NCI-H2171 (cell line): ENCODE results near the gene CFAP46.
"Not testable (repeated sequence)": the region's sequence is repeated elsewhere in the genome, so short reads cannot be mapped to it uniquely, and the experiment has no call there.

ENCODE experiments used
- DNase-seq: peaks from one replicate; lab custom pipeline; 2025; lab: John Stamatoyannopoulos, UW

Gene CFAP46

DNA sequence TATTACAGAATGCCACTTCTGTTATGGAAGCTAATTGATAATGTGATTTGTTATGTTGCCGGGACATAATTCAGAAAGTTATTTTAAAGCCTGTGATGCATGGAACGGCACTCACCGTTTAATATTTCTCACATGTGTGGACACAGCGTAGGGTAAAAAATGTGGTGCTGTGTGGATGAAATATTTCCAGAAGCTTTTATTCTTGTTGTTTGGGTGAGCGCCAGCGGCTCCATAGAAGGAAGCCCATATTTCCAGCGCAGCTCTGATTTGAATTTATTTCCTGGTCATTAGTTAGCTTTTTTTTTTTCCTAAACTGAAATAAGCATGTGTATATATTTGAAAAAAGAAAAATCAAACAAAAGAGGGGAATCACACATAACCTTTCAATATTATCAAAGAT is 136.3 kb downstream of the CFAP46 start:
- no peak for DNase-seq

- no peak for DNase-seq
Measured at GRCh38 chr10:132805599-132805998, 136.8 kb downstream of the CFAP46 start.

DNA sequence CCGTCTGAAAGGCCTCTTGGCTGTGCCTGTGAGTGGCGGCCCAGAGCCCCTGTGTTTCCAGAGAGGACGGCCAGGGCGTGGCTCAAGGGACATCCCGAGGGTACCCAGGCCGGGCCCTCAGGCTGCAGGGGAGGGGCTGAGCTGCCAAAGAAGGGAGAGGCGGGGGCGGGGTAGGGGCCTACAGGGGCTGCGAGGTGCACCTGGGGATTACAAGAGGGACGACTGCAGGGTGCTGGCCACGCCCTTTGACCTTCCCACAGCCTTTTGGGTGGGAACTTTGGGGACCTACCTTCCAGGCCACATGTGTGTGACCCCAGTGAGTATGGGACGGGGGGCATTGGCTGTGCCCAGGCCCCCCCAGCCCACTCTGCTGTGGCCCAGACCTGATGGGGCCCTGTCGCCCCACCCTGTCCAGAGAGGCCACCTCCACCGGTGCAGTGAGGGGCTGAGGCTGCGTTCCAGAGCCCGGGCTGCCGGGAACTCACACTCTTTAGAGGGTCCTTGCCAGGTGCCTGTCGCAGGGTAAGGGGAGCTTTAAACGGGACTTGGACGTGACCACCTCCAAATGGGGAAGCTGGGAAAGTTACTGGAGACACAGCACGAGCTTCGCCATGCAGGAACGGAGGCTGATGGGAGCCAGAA is 137.5 kb downstream of the CFAP46 start:
- no peak for DNase-seq

DNA sequence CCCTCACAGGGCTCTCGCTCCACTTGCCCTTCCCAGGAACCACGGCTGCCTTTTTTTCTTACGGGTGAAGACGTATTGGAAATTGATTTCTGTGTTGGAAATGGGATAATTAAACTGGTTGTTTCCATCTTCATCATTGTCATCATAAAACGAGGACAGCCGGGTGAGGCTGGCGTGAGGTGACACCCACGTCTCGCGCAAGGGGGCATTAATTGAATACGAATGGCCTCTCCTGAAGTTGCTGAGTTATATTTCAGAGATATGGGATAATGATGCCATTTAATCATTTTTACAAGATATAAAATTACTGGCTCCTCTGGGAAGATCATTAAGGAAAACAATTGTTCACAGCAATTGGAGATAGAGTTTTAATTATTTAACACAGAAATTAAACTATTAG is 138.1 kb downstream of the CFAP46 start:
- no peak for DNase-seq

- no peak for DNase-seq
Measured at GRCh38 chr10:132803416-132804210, 138.8 kb downstream of the CFAP46 start.

DNA sequence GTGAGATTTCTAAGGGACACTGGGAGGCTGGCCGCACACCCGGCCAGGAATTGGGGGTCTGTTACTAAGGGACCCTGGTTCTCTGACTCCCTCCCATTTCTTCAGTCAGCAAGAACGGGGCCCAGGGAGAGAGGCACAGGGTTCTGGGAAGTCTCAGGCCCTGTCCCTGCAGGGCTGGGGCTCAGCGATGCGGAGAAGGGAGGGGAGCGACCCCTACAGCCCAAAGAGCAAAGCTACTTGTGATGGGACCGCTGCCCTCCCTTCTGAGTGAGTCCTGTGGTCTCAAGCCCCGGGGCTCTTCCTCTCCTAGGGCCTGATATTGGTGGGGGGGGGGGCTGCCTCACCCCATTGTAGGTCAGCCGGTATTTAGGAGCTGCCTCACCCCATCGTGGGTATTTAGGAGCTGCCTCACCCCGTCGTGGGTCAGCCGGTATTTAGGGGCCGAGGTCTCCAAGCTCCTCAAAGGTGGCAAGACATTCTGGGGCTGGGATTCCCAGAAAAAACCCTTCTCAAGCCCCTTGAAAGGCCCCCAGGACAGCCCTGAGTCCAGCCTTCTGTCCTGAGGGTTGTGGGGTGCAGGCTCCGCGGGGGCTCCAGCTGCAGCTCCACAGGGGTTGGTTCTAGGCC is 139.6 kb downstream of the CFAP46 start:
- DNase-seq = no peak

- no peak for DNase-seq
Measured at GRCh38 chr10:132802048-132802447, 140.3 kb downstream of the CFAP46 start.

- DNase-seq = no peak
Measured at GRCh38 chr10:132799865-132800264, 142.5 kb downstream of the CFAP46 start.

GRCh38 chr10:132798876-132799275 is 143.5 kb downstream of the CFAP46 start:
- DNase-seq = no peak

DNA sequence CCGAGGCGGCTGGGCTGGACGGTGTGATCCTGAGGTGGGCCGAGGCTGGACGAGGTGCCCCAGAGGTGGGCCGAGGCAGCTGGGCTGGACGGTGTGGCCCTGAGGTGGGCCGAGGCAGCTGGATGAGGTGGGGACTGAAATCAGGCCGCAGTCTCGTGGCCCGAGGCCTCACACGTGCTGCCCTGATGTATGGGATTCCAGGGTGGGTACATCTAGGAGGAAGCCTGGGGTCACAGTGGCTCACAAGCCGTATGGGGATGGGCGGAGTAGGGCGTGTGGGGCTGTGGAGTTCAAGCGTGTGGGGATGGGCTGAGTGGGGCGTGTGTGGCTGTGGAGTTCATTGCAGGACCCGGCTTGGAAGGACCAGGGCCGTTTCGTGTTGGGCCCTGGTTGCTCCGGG is 144.0 kb downstream of the CFAP46 start:
- DNase-seq = no peak

- not testable (repeated sequence) for DNase-seq
Measured at GRCh38 chr10:132797986-132798385, 144.4 kb downstream of the CFAP46 start.

DNA sequence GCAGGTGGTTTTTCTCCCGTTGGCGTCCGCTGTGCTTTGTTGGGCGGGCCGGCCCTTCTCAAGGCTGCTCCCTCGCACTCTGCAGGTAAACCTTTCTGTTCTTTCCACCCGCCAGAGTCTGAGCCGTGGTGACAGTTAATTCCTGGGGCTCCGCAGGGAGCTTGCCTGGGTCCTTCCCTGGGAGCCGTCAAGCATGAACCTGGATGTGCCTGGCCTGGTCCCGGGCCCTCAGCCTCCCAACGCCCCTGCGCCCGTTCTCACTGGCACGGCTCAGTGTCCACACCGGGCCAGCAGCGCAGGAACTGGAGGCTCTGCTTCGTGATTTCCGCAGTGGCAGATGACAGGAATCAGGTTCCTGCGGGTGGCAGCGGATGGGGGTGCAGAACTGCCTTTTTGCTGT is 145.5 kb downstream of the CFAP46 start:
- DNase-seq = no peak

GRCh38 chr10:132793871-132794849 is 148.2 kb downstream of the CFAP46 start:
- DNase-seq = peak; percentile 83

GRCh38 chr10:132793213-132793612 is 149.2 kb downstream of the CFAP46 start:
- DNase-seq = no peak

GRCh38 chr10:132792796-132793195 is 149.6 kb downstream of the CFAP46 start:
- peak; percentile 70 for DNase-seq

GRCh38 chr10:132792099-132792498 is 150.3 kb downstream of the CFAP46 start:
- DNase-seq = not testable (repeated sequence)

- no peak for DNase-seq
Measured at GRCh38 chr10:132790934-132791829, 151.2 kb downstream of the CFAP46 start.

GRCh38 chr10:132790470-132790869 is 151.9 kb downstream of the CFAP46 start:
- no peak for DNase-seq

DNA sequence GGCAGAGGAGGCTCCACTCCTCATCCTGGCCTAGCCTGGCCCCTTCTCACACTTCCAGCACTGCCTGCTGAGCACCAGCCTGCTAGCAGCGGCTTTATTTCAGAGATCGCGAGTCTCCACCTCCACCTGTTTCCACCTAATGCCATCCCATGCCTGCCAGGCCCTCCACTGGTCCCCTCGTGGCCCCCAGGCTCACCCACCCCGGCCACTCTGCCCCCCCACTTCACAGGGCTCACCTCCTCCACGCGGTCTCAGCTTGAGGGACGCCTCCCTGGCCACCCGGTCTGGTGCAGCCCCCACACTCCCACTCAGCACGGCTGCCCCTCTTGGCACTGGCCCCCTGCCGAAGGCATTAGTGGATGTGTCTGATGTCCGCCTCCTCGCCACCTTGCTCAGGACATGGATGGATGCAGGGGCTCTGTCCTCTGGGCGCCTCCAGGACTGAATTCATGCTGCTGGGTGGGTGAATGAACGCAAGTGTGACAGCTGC is 152.7 kb downstream of the CFAP46 start:
- DNase-seq = no peak

GRCh38 chr10:132788831-132789219 is 153.5 kb downstream of the CFAP46 start:
- no peak for DNase-seq
